ENCODE results near the gene RPL13A.
"Not testable (repeated sequence)": the region's sequence is repeated elsewhere in the genome, so short reads cannot be mapped to it uniquely, and the experiment has no call there.

RPL13A gene

GRCh38 chr19:49487277-49488045 is at the start of gene RPL13A:
Gene RPL13A (plus strand): TSS chr19:49487608. CDS start chr19:49487630, 22 bp downstream.
- DNase-seq: peak; percentile 95

DNA sequence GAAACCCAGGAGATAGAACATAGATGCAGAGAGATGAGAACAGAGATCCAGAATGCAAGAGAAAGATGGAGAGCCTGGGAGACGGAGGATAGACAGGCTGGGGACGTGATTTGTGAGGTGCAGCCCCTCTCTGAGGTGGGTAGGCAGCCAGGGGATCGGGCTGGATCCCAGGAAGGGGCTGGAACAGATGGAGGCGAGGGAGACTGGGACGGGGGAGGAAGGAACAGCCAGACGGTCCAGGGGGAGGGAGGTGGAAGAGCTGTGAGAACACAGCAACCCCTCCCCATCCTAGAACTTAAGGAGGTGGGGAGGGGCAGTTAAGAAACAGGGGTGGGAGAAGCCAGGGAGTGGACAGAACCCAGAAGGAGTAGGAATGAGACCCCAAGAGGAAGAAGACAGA is 49.1 kb upstream of the RPL13A start:
- DNase-seq: no peak

GRCh38 chr19:49439836-49440235 is 47.6 kb upstream of the RPL13A start:
- no peak for DNase-seq

DNA sequence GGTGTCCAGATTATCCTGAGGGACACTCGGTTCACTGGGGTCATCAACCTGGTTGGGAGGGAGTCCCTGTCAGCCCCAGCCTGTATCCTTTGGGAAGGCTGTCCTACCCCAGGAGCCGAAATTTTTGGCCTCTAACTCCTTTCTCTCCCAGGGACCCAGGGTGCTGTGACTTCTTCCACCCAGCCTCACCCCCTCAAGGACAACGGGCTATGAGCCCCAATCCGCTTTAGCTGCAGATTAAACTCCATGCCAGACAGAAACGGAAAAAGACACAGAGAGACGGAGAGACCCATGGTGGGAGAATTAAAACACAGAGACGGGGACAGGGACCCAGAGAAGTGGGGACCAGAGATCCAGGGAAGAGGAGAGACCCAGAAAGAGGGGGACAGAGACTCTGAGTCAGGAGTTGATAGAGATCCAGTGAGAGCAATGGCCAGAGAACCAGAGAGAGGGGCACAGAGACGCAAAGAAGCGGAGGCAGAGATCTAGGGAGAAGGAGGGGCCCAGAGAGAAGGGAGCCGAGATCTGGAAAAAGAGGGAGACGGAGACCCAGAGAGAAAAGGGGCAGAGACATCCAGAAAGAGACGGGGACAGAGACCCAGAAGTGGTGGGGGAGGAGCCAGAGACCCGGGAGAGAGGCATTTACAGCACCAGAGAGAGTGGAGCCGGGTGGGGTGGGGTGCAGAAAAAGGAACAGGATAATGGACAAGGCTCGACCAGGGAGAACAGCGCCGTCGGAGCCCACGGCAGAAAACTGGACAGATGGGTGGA is 46.8 kb upstream of the RPL13A start:
- no peak for DNase-seq

DNA sequence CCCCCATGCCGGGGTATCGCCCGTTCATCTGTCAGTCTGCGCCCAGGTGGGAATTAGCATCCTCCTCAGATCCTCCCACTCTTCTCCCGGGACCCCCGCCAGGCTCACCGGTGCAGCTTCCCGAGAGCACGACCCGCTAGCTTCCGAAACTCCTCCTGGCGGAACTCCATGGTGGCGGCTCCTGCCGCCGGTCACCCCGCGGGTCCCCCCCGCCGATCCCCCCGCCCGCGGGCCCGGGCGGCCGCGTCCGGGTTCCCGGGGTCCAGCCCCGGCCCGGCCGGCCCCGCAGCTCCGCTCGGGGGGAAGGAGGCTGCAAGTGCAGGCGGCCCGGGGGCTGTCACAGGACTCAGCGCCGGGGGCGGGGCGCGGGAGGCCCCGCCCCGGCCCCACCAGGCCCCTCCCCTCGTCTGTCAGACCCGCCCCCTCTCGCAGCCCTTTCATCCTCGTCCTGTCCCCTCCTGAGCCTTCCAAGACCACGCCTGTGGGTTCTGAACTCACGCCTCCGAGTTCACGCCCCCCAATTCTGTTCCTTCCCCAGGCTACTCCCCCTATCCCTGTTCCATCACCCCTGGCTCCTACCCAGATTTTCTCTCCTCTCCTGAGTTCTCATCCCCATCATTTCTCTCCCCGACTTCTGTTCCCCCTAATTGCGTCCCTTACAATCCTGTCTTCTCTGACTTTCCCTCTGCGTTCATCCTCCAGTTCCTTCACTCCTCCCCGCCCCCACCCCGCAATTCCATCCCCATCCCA is 46.0 kb upstream of the RPL13A start, which contains the start of gene SLC17A7:
Gene SLC17A7 (minus strand): TSS at position 318 of the 750 bp plus-strand sequence. CDS start 148 bp downstream, at position 170.
- DNase-seq: no peak

GRCh38 chr19:49441960-49442350 is 45.5 kb upstream of the RPL13A start:
- DNase-seq: no peak

DNA sequence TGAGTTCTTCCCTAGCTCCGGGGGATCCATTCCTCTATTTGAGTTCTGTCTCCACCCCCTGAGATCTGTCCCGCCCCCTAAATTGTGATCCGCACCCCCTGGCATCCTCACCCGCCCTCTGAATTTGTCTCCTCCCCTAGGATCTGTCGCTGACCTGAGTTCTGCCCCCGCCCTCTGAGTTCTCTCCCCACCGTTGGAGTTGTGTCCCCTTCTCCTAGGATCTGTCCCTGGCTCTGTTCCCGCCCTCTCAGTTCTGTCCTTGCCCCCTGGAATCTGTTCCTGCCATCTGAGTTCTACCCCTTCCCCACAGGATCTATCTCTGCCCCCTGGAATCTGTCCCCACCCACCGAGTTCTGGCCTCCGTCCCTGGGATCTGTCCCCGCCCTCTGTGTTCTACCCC is 45.1 kb upstream of the RPL13A start:
- DNase-seq: peak; percentile 54

GRCh38 chr19:49442771-49443365 is 44.5 kb upstream of the RPL13A start:
- DNase-seq: peak; percentile 54

DNA sequence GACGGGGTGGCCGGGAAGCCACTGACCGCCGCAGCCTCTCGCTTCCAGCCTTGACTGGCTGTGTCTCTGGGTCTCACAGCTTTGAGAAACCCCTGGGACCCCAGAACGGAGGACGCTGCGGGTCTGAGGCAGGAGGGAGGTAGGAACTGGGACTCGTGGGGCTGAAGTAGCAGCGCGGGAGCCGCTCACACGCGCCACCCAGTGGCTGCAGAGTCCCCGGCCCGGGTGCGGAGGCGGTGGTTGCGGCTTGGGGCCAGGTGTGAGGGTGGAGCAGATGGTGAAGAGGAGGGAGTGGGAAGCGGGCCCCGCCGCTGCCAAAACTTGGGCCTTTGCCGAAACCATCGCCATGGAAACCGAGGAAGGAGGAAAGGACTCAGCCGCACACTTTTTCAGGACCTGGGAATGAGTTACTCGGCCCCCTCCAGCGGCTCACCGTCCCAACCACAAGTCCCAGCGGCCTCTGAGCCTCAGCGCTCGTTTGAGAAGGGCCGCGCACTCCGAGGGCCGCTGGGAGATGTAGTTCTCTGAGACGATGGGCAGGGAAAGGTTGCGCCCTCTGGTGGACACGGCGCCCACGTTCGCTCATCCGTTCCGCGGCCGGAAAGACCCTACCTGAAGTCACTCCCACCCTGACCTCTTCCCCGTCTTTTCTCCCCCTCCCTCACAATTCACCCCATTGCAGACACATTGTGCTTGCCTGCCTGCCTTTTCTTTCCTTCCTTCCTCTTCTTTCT is 43.9 kb upstream of the RPL13A start:
- peak; percentile 89 for DNase-seq

DNA sequence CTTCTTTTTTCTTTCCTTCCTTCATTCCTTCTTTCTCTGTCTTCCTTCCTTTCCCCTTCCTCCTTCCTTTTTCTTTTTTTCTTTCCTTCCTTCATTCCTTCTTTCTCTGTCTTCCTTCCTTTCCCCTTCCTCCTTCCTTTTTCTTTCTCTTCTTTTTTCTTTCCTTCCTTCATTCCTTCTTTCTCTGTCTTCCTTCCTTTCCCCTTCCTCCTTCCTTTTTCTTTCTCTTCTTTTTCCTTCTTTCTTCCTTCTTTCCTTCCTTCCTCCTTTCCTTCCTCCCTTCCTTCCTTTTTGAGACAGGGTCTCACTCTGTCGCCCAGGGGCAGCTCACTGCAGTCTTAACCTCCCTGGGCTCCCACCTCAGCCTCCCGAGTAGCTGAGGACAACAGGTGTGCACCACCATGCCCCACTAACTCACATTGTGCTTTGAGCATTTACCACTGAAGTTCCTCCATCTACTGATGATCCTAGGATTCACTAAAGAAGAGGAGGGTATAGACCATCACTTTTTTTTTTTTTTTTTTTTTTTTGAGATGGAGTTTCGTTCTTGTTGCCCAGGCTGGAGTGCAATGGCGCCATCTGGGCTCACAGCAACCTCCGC is 43.2 kb upstream of the RPL13A start:
- not testable (repeated sequence) for DNase-seq

GRCh38 chr19:49445997-49446396 is 41.4 kb upstream of the RPL13A start:
- no peak for DNase-seq

GRCh38 chr19:49447485-49448431 is 39.6 kb upstream of the RPL13A start:
- no peak for DNase-seq

DNA sequence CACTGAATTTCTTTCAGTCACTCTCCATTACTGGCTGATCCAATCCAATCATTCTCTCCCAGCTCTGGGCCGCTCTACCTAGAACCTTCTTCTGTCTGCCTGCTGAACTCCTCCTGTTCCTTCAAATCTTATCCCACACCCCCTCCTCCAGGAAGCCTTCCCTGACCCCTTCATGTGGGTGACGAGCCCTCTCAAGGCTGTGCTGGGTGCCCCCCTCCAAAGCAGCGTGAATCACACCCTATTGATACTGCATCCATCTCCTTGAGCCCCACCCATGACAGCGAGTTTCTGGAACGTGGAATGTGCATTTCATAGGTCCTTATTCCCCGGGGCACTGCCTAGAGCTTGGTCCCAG is 39.0 kb upstream of the RPL13A start:
- no peak for DNase-seq

GRCh38 chr19:49450405-49450804 is 37.0 kb upstream of the RPL13A start:
- no peak for DNase-seq

- DNase-seq: peak; percentile 96
Measured at GRCh38 chr19:49451430-49452181, 35.8 kb upstream of the RPL13A start, which contains the start of gene PIH1D1. Gene PIH1D1 (minus strand): TSS chr19:49451814. CDS start chr19:49451574, 240 bp downstream.

DNA sequence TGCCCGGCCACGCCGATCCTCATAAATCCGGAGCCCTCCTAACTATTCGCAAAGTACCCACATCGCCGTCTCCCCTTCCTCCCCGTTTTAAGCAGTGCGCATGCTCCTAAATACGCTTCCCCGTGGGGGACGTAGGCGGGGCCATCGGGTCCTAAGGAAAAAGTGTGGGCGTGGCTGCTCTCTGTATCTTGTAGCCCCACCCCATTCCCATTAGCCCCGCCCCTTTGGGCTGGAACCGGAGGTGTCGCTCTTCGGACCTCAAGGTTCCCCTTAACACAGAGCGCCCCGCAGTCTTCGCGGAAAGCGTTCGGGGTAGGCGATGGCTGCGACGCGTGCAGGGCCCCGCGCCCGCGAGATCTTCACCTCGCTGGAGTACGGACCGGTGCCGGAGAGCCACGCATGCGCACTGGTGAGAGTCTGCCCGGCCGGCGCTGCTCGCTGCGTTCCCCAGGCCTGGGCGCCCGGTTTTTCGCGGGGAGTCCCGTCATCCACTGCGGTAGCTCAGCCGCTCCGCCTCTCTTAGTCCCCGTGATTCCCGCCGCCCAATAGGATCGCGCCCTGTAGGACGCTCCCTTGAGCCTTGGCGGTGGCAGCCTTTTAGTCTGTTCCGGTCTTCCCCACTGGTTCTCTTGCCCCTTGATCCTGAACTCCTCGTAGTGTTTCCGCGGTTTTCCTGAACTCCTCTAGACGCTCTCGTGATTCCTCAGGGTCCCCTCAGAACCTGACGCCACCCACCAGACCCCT is 34.2 kb upstream of the RPL13A start, which contains the start of gene ALDH16A1:
Gene ALDH16A1 (plus strand): TSS at position 213 of the 744 bp plus-strand sequence. CDS start 107 bp downstream, at position 320.
- DNase-seq: peak; percentile 97

DNA sequence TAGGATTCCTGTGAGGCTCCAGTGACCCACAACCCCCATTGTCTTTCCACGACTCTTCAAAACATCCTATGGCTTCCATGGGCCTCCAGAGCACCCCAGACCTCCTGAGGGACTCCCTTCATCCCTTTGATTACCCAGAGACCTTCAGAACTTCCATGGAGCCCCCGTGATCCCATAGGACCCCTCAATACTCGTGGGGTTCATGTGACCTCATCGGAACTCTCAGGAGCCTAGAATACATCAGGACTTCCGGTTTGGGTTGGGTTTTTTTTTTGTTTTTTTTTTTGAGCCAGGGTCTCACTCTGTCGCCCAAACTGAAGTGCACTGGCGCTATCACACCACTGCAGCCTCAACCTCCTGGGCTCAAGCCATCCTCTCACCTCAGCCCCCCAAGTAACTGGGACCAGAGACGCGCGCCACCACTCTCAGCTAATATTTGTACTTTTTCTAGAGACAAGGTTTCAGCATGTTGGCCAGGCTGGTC is 33.6 kb upstream of the RPL13A start:
- no peak for DNase-seq

DNA sequence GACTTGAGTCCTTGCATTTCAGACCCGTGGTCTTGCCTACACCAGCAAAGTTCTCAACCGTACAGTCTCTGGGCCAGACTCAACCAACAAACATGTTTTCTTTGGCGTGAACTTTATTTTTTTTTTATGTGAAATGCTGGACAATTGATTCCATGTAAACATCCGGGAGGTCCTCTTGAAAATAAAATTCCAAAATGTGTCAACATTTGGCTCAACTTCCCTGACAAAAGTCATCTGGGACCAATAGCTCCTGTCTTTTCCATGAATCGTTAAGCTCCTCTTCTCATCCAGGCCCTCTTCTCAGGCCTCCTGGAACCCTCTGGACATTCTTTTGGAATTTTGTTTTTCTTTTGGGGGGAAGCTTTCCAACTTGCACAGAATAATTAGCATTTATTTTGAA is 31.6 kb upstream of the RPL13A start:
- DNase-seq: no peak

DNA sequence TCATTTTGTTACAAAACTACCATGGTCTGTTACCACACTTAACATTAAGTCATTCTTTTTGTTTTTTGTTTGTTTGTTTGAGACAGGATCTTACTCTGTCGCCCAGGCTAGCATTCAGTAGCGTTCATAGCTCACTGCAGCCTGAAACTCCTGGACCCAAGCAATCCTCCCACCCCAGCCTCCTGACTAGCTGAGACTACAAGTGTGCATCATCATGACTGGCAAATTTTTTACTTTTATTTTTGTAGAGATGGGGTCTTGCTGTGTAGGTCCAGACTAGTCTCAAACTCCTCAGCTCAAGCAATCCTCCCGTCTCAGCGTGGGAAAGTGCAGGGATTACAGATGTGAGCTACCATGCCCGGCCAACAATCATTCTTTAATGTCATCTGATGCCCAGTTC is 31.1 kb upstream of the RPL13A start:
- no peak for DNase-seq
